Upper lobe of left lung (tissue), 6 donors: ENCODE data around the gene CDH7. TPM values are rescaled to one million over a fixed set of nuclear protein-coding genes. Genes with fewer than 3 reads are reported as not detected.

ENCODE experiments used
- ATAC-seq, 2 donors: fragments of 200-7000 bp; cut with Tn5 transposase; one replicate each; pipeline ENCODE4 v1.9.1; 2022; ENCODE audit warnings: mild to moderate bottlenecking in 2 of 2, moderate library complexity in 2 of 2; ENCODE audit not compliant: low FRiP score in 2 of 2
- DNase-seq, 2 donors: peaks; one replicate each; pipeline ENCODE4 v3.0.0-alpha.2; 2019 to 2020
- H3K27ac ChIP-seq, 4 donors: fragments of 200-600 bp; sonication (generic); one replicate each; pipeline ENCODE4 v1.5.1; 2016 to 2019
- H3K27me3 ChIP-seq, 4 donors: fragments of 200-600 bp; sonication (generic); one replicate each; pipeline ENCODE4 v1.5.1; 2017 to 2019
- H3K36me3 ChIP-seq, 4 donors: fragments of 200-600 bp; sonication (generic); one replicate each; pipeline ENCODE4 v1.5.1; 2016 to 2019
- H3K4me1 ChIP-seq, 4 donors: fragments of 200-600 bp; sonication (generic); one replicate each; pipeline ENCODE4 v1.5.1; 2018 to 2019
- H3K4me3 ChIP-seq, 4 donors: fragments of 200-600 bp; sonication (generic); one replicate each; pipeline ENCODE4 v1.5.1; 2017 to 2019; ENCODE audit warnings: mild to moderate bottlenecking in 2 of 4, moderate library complexity in 1 of 4
- H3K9me3 ChIP-seq, 4 donors: fragments of 200-600 bp; sonication (generic); one replicate each; pipeline ENCODE4 v1.5.1; 2018 to 2019
- EP300 ChIP-seq, 4 donors: sonication (generic); formaldehyde crosslinking; IDR thresholded peaks; one replicate each; pipeline ENCODE4 v1.5.1; 2017; ENCODE audit warnings: antibody characterized with exemption in 4 of 4, control low read depth in 2 of 4
- POLR2A ChIP-seq, 4 donors: fragments of 450-650 bp; IDR thresholded peaks; one replicate each; pipeline ENCODE4 v1.5.1; 2016 to 2017; ENCODE audit warnings: antibody characterized with exemption in 4 of 4, mild to moderate bottlenecking in 2 of 4
- POLR2AphosphoS5 ChIP-seq, 2 donors: sonication (generic); formaldehyde crosslinking; IDR thresholded peaks; one replicate each; pipeline ENCODE4 v1.5.1; 2017; ENCODE audit warnings: antibody characterized with exemption in 2 of 2
- WGBS, 2 donors: methylation state at CpG; one replicate each; pipeline ENCODE4 v1.1.5; 2017 to 2018; 5-methylcytosine and 5-hydroxymethylcytosine counted together
- total RNA-seq, 6 donors: library from RNA; depleted of rRNA in 4 of 6; stranded (reverse); fragments of >200 nt in 4 of 6; gene quantifications; one replicate each; pipeline versions ENCODE4 v1.1.0 to v1.2.1, GENCODE V29; 2016 to 2021
- TF ChIP-seq, protein P1 (sequence below), 6 experiments: fragments of 450-650 bp in 4 of 6; fragments of 200-600 bp in 2 of 6; sonication (generic) in 2 of 6; IDR thresholded peaks; one replicate each; pipeline ENCODE4 v1.5.1; 2016 to 2019; ENCODE audit warnings: antibody characterized with exemption in 6 of 6
- donor health status: DM: no; HTN: no; CAD: no; lungs with moderate emphysema.
- donor health status: DM: no; HTN: yes; CAD: no; lungs with severe emphysema.

Gene CDH7
- total RNA-seq, 6 donors from 2014 or later: 0.13 to 0.20 TPM; not detected in 4

DNA sequence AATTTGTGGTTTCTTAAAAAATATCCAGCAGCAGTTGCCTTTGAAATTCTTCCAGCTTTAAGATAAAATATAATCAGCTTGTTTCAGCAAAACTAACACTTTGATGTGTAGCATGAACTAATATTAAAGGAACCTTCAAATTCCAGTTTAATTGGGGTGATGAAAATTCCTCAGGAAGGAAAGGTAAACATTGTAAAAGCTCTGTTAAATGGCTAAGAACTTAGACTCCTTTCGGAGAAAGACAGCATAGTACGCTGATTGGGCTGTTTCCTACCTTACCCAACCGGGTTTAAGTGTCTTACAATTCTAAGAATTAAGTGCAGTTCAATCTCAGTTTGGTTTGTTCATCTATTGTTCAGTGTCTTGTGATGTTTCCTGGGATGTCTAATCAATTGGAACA, 108.3 kb downstream of the CDH7 start:
- no peak for TF ChIP-seq EP300 (IDR thresholded peaks at IDR 0.05)
- WGBS, 2 donors: 49 to 71% methylated on average over 3 of the region's 3 CpGs
- ATAC-seq (no peak), DNase-seq (no peak)
- no peaks in the 10 kb centered on the region for H3K4me1 ChIP-seq
- no peaks in the 10 kb centered on the region for H3K36me3 ChIP-seq
- no peak overlapping the region for H3K4me3 ChIP-seq
- no peaks in the 10 kb centered on the region for H3K27me3 ChIP-seq
- no peaks in the 10 kb centered on the region for H3K9me3 ChIP-seq
- no peak overlapping the region for H3K27ac ChIP-seq

DNA sequence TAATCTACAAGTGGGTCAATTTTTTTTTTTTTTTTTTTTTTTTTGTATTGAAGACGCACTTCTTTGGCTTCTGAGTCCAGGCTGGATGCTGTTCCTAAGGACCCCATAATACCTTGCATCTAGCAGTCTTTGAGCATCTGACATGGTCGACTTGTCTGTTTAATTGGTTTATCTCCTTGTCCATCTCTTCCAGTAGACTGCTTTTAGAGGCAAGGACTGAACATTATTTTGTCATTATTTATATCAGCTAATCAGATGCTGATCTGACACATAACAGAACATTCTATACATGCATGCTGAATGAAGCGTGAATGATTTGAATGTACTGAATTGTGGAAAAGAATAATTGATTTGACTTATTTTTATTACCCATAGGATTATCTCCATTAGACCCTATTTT, 118.7 kb downstream of the CDH7 start:
- WGBS, 2 donors: 30 to 38% methylated on average over 2 of the region's 3 CpGs
- Histone ChIP-seq H3K27ac (no peak overlapping the region), H3K9me3 (no peaks in the 10 kb centered on the region), H3K36me3 (no peaks in the 10 kb centered on the region), H3K4me1 (no peaks in the 10 kb centered on the region), H3K4me3 (no peak overlapping the region), H3K27me3 (no peaks in the 10 kb centered on the region)
- ATAC-seq (no peak), DNase-seq (no peak)
- TF ChIP-seq EP300 (IDR thresholded peaks at IDR 0.05) (no peak), POLR2AphosphoS5 (IDR thresholded peaks at IDR 0.05) (no peak), POLR2A (IDR thresholded peaks at IDR 0.05) (no peak)
- TF ChIP-seq, protein P1, sequence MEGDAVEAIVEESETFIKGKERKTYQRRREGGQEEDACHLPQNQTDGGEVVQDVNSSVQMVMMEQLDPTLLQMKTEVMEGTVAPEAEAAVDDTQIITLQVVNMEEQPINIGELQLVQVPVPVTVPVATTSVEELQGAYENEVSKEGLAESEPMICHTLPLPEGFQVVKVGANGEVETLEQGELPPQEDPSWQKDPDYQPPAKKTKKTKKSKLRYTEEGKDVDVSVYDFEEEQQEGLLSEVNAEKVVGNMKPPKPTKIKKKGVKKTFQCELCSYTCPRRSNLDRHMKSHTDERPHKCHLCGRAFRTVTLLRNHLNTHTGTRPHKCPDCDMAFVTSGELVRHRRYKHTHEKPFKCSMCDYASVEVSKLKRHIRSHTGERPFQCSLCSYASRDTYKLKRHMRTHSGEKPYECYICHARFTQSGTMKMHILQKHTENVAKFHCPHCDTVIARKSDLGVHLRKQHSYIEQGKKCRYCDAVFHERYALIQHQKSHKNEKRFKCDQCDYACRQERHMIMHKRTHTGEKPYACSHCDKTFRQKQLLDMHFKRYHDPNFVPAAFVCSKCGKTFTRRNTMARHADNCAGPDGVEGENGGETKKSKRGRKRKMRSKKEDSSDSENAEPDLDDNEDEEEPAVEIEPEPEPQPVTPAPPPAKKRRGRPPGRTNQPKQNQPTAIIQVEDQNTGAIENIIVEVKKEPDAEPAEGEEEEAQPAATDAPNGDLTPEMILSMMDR (IDR thresholded peaks at IDR 0.05): no peak

DNA sequence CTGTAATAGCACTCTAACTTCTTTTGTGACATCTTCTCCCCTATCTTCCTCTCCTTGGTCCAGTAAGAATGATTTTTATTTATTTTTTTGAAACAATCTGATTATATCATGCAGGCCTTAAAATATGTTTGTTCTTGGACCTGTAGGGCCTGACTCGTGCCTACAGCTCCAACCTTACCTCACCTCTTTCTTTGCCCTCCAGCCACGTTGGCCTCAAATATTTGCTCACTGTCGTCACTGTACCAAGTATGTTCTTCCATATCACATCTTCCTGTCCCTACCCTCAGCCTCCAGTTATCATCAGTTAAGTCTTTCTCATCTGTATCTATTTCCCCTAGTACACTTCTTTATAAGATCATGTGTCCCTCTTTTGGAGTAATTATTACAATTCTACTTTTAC, 125.5 kb downstream of the CDH7 start:
- no peak overlapping the region for H3K4me3 ChIP-seq
- TF ChIP-seq EP300 (IDR thresholded peaks at IDR 0.05) (no peak), POLR2AphosphoS5 (IDR thresholded peaks at IDR 0.05) (no peak)
- WGBS, 2 donors: 52 to 74% methylated on average over 3 of the region's 3 CpGs
- H3K36me3 ChIP-seq: no peaks in the 10 kb centered on the region
- DNase-seq (no peak), ATAC-seq (no peak)
- H3K27me3 ChIP-seq: no peaks in the 10 kb centered on the region
- no peaks in the 10 kb centered on the region for H3K4me1 ChIP-seq
- no peak overlapping the region for H3K27ac ChIP-seq
- no peaks in the 10 kb centered on the region for H3K9me3 ChIP-seq

DNA sequence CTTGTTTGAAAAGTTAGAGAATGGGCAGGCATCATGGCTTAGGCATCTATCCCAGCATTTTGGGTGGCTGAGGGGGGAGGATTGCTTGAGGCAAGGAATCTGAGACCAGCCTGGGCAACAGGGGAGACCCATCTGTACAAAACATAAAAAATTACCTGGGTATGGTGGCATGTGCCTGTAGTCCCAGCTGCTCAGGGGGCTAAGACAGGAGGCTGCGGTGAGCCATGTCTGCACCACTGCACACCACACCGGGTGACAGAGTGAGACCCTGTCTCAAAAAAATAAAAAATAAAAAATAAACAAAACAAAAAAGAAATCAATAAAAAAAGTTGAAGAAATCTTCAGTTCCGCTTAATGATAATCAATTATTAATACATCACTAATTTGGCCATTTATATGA, 146.5 kb downstream of the CDH7 start:
- no peak for ATAC-seq
- Histone ChIP-seq H3K27ac (no peak overlapping the region), H3K27me3 (no peaks in the 10 kb centered on the region), H3K4me3 (no peak overlapping the region), H3K36me3 (no peaks in the 10 kb centered on the region), H3K9me3 (no peaks in the 10 kb centered on the region), H3K4me1 (no peaks in the 10 kb centered on the region)
- DNase-seq: no peak
- TF ChIP-seq POLR2AphosphoS5 (IDR thresholded peaks at IDR 0.05) (no peak), EP300 (IDR thresholded peaks at IDR 0.05) (no peak), POLR2A (IDR thresholded peaks at IDR 0.05) (no peak)
- TF ChIP-seq, protein P1 (IDR thresholded peaks at IDR 0.05): no peak
- 88 to 95% methylated on average over 3 of the region's 3 CpGs for WGBS, 2 donors

DNA sequence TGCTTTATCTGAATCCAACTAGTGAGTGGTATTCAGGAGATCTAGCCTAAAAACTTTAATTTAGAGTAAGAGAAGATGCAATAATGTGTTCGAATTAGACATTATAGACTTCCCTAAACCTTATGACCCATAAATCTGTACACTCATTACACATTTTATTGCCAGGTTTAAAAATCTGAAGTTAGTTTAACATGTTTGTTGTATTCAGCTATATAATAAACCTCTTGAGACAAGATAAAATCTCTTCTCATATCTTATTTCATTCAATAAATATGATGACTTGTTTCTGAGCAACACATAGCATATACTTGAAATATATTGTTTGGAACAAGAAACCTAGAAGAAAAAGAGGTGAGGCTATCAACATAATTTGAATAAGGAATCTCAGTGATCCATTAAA, 150.7 kb downstream of the CDH7 start:
- Histone ChIP-seq H3K27ac (no peak overlapping the region), H3K4me3 (no peak overlapping the region), H3K4me1 (no peaks in the 10 kb centered on the region), H3K9me3 (no peaks in the 10 kb centered on the region), H3K36me3 (no peaks in the 10 kb centered on the region), H3K27me3 (no peaks in the 10 kb centered on the region)
- TF ChIP-seq, protein P1 (IDR thresholded peaks at IDR 0.05): no peak
- TF ChIP-seq POLR2A (IDR thresholded peaks at IDR 0.05): no peak
- TF ChIP-seq EP300 (IDR thresholded peaks at IDR 0.05): no peak
- no peak for TF ChIP-seq POLR2AphosphoS5 (IDR thresholded peaks at IDR 0.05)
- DNase-seq (no peak), ATAC-seq (no peak)
- WGBS, 2 donors: 74 to 81% methylated on average over 1 of the region's 1 CpG

DNA sequence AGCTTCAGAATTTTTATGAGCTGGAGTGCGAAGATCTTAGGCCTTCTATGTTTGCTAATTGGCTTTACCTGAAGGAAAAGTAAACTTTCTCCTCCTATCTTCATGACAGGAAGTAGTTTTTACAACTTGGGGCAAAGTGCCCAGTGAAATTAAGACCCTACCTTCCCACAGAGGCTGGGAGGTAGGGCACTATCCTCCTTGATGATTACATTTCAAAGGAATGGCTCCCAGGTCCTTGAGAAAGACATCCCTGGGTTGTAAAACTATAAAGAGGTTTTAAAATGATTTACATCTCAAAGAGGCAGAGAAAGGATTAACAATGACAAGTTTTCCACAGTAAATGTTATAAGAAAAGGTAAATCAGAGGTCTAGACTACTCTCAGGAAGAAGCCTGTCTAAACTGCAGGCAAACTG, 155.8 kb downstream of the CDH7 start:
- H3K4me3 ChIP-seq: no peak overlapping the region
- no peaks in the 10 kb centered on the region for H3K9me3 ChIP-seq
- DNase-seq (no peak), ATAC-seq (no peak)
- no peak overlapping the region for H3K27ac ChIP-seq
- TF ChIP-seq POLR2AphosphoS5 (IDR thresholded peaks at IDR 0.05) (no peak), EP300 (IDR thresholded peaks at IDR 0.05) (no peak), POLR2A (IDR thresholded peaks at IDR 0.05) (no peak)
- TF ChIP-seq, protein P1 (IDR thresholded peaks at IDR 0.05): no peak
- H3K4me1 ChIP-seq: no peaks in the 10 kb centered on the region
- no peaks in the 10 kb centered on the region for H3K36me3 ChIP-seq
- WGBS, 2 donors: 57 to 79% methylated on average over 1 of the region's 1 CpG
- H3K27me3 ChIP-seq: no peaks in the 10 kb centered on the region
